IPS-NIHi11 (cell line): ENCODE results near the gene MAD2L1BP.

ENCODE experiments used
- DNase-seq: peaks from one replicate; pipeline ENCODE4 v3.0.0; 2012; ENCODE audit warnings: mixed read lengths, low spot score

MAD2L1BP gene

DNA sequence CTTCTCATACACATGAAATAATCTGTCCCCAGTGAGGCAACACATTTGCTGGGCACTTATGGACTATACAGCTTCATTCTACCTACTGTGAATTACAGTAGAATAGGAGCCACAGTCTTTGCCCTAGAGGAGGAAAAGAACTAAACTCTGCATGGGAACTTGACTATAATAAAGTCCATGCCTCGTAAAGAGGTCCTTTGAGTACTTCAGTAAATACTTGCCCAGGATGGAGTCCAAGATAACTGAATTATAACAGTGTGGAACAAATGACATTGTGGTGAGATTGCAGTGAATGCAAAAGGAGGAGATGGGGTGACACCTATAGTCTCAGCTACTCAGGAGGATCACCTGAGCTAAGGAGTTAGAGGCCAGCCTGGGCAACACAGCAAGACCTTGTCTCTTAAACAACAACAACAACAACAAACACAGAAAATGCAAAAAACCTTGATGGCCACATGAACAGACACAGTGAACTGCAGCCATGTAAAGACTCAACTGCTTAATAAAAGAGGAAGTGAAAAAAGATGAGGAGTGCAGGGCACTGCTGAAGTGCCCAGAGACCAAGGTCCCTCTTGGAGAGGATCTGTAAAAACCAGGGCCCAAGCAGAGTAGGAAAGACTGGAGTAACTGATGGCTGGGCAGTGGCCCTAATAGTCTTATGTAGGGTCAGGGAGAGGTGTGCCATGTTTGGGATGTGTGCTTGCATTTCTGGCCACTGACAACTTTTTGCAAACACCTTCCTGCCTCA lies 48.2 kb downstream of the MAD2L1BP start:
- DNase-seq: no peak

- DNase-seq: no peak
These were observed 51.4 kb downstream of the MAD2L1BP start for GRCh38 chr6:43687079-43687436.

GRCh38 chr6:43687437-43688347 lies 52.1 kb downstream of the MAD2L1BP start, which contains the start of gene MRPS18A:
TSS of gene MRPS18A (minus strand) at chr6:43687791. CDS start at chr6:43687779, 12 bp downstream.
- peak; percentile 90 for DNase-seq

DNA sequence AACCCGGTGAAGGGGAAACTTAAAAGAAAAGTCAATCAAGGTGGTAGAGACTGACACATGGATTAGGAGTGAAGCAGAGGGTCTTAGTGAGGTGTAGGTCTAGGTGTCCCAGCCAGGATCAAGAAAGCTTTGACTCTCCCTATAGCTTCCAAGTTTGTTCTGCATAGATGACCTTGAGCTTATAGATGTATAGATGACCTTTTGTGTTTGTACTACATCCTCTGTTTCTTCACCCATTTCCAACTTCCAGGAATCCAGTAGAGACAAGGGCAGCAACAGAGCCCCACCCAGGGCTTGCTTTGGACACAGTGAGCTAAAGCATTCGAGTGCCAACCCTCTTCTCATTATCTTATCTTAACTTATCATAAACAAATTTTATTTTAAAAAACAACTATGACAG lies 53.8 kb downstream of the MAD2L1BP start:
- no peak for DNase-seq
